ENCODE data around the gene AMDHD2.

DNA sequence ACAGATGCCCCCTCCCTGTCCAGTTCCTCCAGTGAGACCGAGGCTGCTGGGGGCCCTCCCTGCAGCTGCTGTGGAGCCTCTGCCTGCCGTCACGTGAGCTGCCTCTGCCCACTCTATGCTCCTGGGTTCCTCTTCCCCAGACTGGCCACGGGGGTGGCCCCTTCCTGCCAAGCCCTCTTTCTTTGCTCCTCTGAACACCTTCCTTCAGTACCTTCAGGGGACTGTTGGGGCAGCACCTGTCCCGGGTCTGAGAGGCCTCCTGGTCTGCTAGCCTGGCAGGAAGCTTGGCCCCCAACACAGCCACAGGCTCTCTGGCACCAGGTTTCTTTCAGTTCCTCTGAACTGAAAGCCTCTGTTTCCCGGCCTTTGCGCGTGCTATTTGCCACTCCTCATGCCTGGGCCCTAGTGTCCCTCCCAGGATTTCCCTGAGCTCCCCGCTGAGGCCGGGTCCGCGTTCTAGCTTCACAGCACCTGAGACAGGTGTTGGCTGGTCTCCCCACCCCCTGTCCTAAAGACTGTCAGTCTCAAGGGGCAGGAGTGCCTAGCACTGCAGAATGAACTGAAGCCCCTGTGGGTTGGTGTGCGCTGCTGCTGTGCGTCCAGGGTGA lies 13.0 kb upstream of the AMDHD2 start:
- TF ChIP-seq, protein P1, sequence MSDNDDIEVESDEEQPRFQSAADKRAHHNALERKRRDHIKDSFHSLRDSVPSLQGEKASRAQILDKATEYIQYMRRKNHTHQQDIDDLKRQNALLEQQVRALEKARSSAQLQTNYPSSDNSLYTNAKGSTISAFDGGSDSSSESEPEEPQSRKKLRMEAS (IDR thresholded peaks at IDR 0.05) = no peak
- no peak for TF ChIP-seq TCF12 (IDR thresholded peaks at IDR 0.05; ENCODE audit: low read depth)
- TF ChIP-seq, protein P2, sequence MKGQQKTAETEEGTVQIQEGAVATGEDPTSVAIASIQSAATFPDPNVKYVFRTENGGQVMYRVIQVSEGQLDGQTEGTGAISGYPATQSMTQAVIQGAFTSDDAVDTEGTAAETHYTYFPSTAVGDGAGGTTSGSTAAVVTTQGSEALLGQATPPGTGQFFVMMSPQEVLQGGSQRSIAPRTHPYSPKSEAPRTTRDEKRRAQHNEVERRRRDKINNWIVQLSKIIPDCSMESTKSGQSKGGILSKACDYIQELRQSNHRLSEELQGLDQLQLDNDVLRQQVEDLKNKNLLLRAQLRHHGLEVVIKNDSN (IDR thresholded peaks at IDR 0.05) = no peak
- TF ChIP-seq, protein P3, sequence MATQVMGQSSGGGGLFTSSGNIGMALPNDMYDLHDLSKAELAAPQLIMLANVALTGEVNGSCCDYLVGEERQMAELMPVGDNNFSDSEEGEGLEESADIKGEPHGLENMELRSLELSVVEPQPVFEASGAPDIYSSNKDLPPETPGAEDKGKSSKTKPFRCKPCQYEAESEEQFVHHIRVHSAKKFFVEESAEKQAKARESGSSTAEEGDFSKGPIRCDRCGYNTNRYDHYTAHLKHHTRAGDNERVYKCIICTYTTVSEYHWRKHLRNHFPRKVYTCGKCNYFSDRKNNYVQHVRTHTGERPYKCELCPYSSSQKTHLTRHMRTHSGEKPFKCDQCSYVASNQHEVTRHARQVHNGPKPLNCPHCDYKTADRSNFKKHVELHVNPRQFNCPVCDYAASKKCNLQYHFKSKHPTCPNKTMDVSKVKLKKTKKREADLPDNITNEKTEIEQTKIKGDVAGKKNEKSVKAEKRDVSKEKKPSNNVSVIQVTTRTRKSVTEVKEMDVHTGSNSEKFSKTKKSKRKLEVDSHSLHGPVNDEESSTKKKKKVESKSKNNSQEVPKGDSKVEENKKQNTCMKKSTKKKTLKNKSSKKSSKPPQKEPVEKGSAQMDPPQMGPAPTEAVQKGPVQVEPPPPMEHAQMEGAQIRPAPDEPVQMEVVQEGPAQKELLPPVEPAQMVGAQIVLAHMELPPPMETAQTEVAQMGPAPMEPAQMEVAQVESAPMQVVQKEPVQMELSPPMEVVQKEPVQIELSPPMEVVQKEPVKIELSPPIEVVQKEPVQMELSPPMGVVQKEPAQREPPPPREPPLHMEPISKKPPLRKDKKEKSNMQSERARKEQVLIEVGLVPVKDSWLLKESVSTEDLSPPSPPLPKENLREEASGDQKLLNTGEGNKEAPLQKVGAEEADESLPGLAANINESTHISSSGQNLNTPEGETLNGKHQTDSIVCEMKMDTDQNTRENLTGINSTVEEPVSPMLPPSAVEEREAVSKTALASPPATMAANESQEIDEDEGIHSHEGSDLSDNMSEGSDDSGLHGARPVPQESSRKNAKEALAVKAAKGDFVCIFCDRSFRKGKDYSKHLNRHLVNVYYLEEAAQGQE (IDR thresholded peaks at IDR 0.05; ENCODE audit: low read depth) = no peak
- no peak for TF ChIP-seq YY1 (IDR thresholded peaks at IDR 0.05; ENCODE audit: low read depth)
- TF ChIP-seq RAD21 (IDR thresholded peaks at IDR 0.05; ENCODE audit: low read depth) = no peak
- TF ChIP-seq CREB1 (IDR thresholded peaks at IDR 0.05; ENCODE audit: low read depth) = no peak
- TF ChIP-seq EP300 (IDR thresholded peaks at IDR 0.05; ENCODE audit: borderline replicate concordance) = no peak
- TF ChIP-seq FOXM1 (IDR thresholded peaks at IDR 0.05; ENCODE audit: borderline replicate concordance, low read depth) = no peak
- TF ChIP-seq TAF1 (IDR thresholded peaks at IDR 0.05; ENCODE audit: low read depth) = no peak
- no peak for TF ChIP-seq ZBTB7A (IDR thresholded peaks at IDR 0.05; ENCODE audit: low read depth)
- no peak for TF ChIP-seq CEBPB (IDR thresholded peaks at IDR 0.05)
- TF ChIP-seq EGR1 (IDR thresholded peaks at IDR 0.05) = no peak
